KOPT-K1 (cell line): Measurements from ENCODE around the gene KCNJ5.

Source experiments
- H3K27ac ChIP-seq: fragments of 200-600 bp; sonication (generic); 2 replicates; pipeline ENCODE4 v1.5.1; 2016; ENCODE audit warnings: antibody characterized with exemption, mild to moderate bottlenecking, low read depth, low read length; ENCODE audit not compliant: poor library complexity, severe bottlenecking
- H3K36me3 ChIP-seq: fragments of 200-600 bp; sonication (generic); 2 replicates; pipeline ENCODE4 v1.5.1; 2017; ENCODE audit warnings: antibody characterized with exemption, mild to moderate bottlenecking, low read length, moderate library complexity; ENCODE audit not compliant: insufficient read depth
- H3K9me3 ChIP-seq: fragments of 200-600 bp; sonication (generic); 2 replicates; pipeline ENCODE4 v1.5.1; 2017; ENCODE audit warnings: antibody characterized with exemption, low read length, mild to moderate bottlenecking; ENCODE audit not compliant: insufficient read depth, poor library complexity, severe bottlenecking

KCNJ5 gene

DNA sequence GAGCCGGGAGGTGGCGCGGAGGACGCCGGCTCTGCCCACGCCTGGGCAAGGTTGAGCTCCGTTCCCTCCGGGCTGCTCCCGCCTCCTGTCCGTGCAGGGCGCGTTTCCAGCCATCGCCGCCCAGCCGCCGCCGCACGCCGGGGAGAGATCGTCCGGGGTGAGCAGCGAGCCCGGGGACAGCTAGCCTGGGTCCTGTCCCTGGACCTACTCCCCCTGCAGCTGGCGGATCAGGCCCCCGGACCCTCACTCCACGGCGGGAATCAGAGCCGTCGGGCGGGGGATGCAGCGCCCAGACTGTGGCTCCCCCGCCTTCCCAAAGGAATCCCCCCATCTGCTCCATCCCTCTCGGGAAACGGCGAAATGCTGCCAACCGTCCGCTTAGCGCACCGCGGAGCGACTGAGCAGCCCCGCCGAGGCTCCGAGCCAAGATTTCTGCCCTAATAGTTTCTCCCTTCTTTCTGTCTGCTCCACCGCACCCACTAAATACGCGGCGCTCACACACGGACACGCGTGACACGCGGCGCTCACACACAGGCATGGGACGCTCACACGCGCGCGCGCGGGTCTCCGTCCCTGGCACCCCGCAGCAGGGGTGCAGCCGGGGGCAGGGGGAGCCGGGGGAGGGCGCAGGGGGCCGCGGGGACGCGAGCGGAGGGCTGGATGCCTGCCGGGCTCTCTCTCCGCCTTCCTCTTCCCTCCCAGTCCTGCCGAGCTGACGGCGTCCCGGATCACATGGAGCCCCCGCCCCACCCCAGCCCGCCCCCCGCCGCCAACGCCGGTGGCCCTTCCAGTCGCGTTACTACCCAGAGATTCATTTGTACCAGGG, at the start of gene KCNJ5:
Gene KCNJ5, plus strand, starts transcription at position 814 of the 826 bp plus-strand sequence. CDS start 19,918 bp downstream, outside the sequence.
- H3K36me3 ChIP-seq: no peaks in the 10 kb centered on the region
- no peak within 1 kb of the TSS for H3K27ac ChIP-seq
- H3K9me3 ChIP-seq: no peaks in the 10 kb centered on the region

DNA sequence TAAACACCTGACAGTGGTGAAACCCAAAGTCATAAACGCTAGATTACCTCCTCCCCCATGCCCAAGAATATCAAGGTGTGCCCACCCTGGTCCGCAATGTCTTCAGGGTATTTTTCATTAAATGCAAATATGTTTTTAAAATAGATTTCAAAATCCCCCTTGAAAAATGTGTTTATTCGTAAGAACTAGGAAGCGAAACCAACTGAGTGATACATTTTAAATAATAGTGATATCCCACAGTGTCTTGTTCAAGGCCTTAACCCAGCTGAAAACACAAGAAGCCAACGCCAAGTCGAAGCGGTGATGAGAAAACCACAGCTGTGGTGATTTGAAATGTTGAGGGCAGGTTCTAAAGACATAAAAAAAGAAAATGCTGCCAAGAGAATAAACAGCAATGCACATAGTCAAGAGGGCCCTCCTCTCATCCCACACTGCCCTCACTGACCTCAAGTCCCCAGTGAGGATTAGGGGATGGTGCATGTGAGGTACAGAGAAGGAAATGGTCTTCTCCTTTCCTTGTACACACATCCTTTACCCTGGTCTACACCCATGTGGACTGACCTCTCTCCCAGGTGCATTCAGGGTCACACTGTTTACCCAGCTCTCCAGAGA, 49.6 kb upstream of the KCNJ5 start:
- no peaks in the 10 kb centered on the region for H3K36me3 ChIP-seq
- H3K27ac ChIP-seq: no peak overlapping the region

DNA sequence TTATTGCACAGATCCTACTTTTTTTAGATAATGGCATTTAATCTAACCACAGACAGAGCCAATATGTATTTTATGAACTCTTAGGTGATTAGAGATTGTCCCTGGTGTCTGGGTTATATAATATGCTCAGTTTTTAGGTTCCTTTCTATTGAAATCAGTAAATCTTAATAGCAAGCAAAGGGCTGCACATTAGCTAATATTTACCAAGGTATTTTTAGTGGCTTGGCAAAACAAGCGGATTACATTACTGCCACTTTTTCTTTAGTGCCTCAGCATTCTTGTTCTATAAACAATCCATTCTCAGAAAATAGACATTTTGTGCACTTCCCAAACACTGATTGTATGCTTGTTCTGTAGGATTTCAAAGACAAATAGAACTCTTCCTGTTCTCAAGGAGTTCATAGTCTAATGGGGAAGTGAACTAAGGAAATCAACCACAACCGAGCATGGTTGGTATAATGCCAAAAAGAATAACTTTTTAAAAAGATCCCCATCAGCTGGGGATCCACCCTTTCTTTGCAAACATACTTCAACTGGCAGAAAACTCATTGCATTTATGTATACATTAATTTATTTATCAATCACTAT, 47.9 kb upstream of the KCNJ5 start:
- no peak overlapping the region for H3K27ac ChIP-seq
- no peaks in the 10 kb centered on the region for H3K9me3 ChIP-seq
- no peaks in the 10 kb centered on the region for H3K36me3 ChIP-seq

More for the DNA sequence above, 49.6 kb upstream of the KCNJ5 start:
- H3K9me3 ChIP-seq: no peaks in the 10 kb centered on the region

DNA sequence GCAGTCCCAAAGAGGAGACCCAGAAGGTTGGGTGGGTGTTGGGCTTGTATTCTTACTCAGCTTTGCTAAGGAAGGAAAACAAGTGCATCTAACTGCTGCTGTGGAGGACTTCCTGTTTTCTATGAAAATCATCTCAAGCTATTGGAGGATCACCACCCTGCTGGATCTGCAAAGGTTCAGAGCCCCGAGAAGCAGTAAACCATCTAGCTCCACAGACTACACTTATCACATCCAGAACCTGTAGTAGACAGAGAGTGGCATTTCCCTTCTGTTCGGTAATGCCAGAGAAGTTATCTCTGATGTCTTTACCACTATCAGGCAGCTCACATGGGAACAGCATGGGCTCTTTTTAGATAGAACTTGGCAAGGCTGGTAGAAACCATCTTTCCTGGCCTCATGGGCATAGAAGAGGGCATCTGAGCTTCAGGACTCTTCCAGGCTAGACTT, 45.8 kb upstream of the KCNJ5 start:
- no peaks in the 10 kb centered on the region for H3K9me3 ChIP-seq
- H3K36me3 ChIP-seq: no peaks in the 10 kb centered on the region
- peak overlapping the region; percentile 17 for H3K27ac ChIP-seq

- H3K36me3 ChIP-seq: no peaks in the 10 kb centered on the region
- H3K27ac ChIP-seq: no peak overlapping the region
- no peaks in the 10 kb centered on the region for H3K9me3 ChIP-seq
These were observed 44.2 kb upstream of the KCNJ5 start for GRCh38 chr11:128846985-128847384.

- Histone ChIP-seq H3K9me3 (no peaks in the 10 kb centered on the region), H3K36me3 (no peaks in the 10 kb centered on the region), H3K27ac (no peak overlapping the region)
These were observed 42.2 kb upstream of the KCNJ5 start for GRCh38 chr11:128848815-128849455.

GRCh38 chr11:128852327-128853023, 38.7 kb upstream of the KCNJ5 start:
- H3K27ac ChIP-seq: no peak overlapping the region
- H3K9me3 ChIP-seq: no peaks in the 10 kb centered on the region
- H3K36me3 ChIP-seq: no peaks in the 10 kb centered on the region

DNA sequence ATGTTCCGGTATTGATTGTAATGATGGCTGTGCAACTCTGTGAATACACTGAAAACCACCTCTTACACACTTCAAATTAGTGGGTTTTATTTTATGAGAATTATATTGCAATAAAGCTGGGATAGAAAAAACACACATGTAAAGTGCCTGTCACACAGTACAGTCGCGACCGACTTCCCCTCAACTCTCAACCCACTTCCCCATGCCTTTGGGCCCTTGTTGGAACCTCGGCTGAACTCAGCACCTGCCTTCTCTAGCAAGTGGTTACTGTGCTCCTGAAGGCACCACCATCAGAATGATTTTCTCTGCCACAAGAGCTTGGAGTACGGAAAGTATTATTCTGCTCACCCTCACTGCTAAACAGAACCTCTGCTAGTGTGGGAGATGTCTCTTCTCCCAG, 37.6 kb upstream of the KCNJ5 start:
- H3K9me3 ChIP-seq: no peaks in the 10 kb centered on the region
- no peak overlapping the region for H3K27ac ChIP-seq
- H3K36me3 ChIP-seq: no peaks in the 10 kb centered on the region

GRCh38 chr11:128854841-128855240, 36.3 kb upstream of the KCNJ5 start:
- H3K9me3 ChIP-seq: no peaks in the 10 kb centered on the region
- no peak overlapping the region for H3K27ac ChIP-seq
- H3K36me3 ChIP-seq: no peaks in the 10 kb centered on the region

DNA sequence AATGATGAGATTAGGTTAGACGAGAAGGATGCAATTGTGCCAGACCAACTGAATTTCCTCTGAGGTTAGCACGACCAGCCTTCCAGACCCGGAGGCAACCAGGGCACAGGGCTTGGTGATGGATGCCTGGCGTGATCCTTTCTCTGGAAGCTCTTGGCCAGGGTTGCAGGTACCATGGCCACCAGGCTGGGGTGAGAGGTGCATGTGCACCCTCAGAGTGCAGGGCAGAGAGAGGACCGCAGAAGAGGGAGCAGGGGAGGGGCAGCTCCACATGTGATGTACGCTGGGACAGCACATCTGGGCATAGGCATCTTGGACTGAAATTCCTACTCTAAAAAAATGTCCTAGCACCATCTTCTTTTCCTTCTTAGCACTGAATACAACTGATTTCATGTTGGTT, 34.9 kb upstream of the KCNJ5 start:
- Histone ChIP-seq H3K36me3 (no peaks in the 10 kb centered on the region), H3K9me3 (no peaks in the 10 kb centered on the region), H3K27ac (no peak overlapping the region)

DNA sequence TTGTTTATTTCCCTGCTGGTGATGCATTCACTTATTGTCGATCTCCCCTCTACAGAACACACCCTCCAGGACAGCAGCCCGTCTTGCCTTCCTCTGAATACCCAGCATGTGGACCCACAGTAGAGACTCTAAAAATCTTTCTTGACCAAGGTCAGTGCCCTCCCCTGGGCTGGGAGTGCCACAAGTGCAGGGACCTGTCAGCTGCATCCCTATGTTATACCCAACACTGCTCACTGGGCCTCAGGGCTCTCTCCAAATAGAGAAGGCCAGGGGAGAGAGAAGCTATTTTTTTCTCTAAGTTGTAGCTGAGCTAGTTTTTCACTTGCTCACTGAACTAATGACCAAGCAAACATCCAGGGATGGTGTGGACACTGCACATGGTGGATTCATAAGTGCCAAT, 33.8 kb upstream of the KCNJ5 start:
- H3K9me3 ChIP-seq: no peaks in the 10 kb centered on the region
- H3K27ac ChIP-seq: no peak overlapping the region
- no peaks in the 10 kb centered on the region for H3K36me3 ChIP-seq

DNA sequence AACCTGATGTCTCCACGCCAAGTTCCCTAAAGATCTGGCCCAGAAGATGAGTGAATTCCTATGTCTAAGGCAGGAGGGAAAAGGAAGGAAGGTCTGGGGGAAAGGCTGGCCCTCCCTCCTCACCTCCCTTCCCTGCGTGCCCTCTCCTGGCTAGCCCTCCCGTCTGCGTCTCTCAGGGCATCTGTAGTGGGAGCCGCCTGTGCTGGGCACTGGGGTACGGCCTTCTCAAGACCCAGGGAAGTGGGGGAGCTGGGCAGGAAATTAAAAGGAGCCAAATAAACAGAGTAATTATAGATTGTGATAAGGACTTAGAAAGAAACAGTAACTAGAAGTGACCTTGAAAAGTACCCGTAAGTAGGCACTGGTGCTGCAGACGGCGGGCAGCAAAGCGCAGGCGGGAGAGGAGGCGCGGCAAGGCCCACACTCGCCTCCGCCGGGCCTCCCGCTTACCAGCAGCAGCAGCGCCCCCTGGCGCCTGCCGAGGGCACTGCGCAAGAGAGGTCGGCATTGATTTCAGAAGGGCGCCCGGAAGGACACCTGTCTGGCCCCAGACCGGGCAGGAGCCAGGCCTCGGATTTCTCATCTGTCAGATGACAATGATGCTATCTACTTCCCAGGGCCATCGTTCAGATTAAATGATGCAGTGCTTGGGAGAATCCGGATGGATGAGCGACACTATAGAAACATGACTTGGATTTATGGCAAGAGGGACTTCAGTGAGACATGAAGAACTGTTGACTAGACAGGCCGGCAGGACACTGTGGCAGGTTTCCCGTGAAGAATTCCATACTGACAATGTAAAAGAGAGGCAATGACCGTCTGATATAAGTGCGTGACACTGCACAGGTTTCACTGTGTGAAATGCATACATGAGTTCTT, 31.4 kb upstream of the KCNJ5 start:
- no peaks in the 10 kb centered on the region for H3K9me3 ChIP-seq
- H3K27ac ChIP-seq: no peak overlapping the region
- H3K36me3 ChIP-seq: no peaks in the 10 kb centered on the region

DNA sequence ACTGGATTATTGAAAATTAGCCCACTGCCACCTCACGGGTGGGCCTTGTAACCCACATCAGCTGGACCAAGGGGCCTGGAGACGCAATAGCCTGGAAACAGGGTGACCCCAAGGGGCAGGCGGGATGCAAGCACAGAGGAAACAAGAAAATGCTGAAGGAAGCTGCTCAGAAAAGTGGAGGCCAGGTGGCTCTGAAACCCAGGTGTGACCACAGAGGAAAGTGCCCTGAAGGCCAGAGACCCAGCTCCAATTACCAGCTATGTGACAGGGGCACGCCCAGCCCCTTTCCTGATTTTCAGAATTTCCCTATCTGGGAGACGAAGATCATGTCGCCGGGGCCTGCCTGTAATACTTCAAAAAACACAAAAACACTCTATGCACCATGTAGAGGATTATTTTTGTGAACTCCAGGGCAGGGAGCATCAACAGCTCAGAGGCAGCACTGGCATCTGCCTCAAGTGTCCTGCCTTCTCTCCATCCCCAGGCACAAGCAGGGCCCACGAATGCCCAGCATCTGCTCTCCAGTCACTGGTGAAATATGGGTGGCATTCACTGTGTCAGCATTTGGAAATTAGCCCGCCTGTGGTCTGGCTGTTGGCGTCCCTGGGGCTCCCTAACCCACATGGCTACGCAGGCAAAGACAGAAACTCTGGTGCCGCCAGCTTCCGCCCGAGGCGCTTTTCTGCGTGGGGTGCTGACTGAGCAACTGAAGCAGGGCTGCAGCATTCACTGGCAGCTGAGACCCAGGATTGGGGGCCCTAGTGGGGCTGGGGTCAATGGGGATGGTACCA, 30.4 kb upstream of the KCNJ5 start:
- H3K9me3 ChIP-seq: no peaks in the 10 kb centered on the region
- no peak overlapping the region for H3K27ac ChIP-seq

More for the DNA sequence above, 30.4 kb upstream of the KCNJ5 start:
- no peaks in the 10 kb centered on the region for H3K36me3 ChIP-seq
